Stimulated activated CD4-positive, alpha-beta T cell treated with anti-CD3 and anti-CD28 coated beads, Interleukin-4, amount 100 ng/mL, for 4 hours (primary cell): ENCODE results near the gene DHRS13.
"Not testable (repeated sequence)": the region's sequence is repeated elsewhere in the genome, so short reads cannot be mapped to it uniquely, and the experiment has no call there.

Experiments
- DNase-seq, 2 experiments: peaks; one replicate each; pipeline ENCODE4 v3.0.0-alpha.2; 2020

The DHRS13 gene

GRCh38 chr17:28901866-28902818 lies 737 bp downstream of the DHRS13 start:
- peak; percentile 38 to 56 for DNase-seq

DNA sequence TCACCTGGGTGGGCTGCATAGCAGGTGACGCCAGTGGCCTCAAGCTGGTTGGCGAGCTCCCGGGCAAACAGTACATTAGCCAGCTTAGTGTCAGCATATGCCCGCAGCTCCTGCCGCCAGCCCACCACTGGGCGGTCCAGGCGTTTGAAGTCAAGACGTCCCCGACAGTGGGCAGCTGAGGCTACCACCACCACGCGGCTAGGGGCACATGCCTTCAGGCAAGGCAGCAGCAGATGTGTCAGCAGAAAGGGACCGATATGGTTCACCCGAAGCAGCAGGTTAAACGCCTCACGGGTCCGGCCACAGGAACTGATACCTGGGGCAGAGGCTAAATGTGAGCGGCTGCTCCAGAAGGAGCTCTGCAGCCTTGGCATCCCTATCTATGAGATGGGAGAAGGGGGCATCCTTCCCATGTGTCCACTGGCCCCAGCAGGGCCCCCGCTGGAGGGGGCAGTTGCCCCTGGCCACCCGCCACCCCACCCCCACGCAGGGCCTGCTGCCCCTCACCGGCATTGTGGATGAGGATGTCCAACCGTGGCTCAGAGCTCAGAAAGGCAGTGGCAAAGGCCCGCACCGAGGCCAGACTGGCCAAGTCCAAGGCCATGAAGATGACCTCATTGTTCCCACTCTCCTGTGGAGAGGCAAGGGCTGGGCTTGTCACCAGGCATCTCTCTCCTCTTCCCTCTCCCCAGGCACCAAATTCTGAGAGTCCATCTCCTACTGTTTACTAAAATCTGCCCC lies 1.7 kb downstream of the DHRS13 start:
- no peak for DNase-seq

DNA sequence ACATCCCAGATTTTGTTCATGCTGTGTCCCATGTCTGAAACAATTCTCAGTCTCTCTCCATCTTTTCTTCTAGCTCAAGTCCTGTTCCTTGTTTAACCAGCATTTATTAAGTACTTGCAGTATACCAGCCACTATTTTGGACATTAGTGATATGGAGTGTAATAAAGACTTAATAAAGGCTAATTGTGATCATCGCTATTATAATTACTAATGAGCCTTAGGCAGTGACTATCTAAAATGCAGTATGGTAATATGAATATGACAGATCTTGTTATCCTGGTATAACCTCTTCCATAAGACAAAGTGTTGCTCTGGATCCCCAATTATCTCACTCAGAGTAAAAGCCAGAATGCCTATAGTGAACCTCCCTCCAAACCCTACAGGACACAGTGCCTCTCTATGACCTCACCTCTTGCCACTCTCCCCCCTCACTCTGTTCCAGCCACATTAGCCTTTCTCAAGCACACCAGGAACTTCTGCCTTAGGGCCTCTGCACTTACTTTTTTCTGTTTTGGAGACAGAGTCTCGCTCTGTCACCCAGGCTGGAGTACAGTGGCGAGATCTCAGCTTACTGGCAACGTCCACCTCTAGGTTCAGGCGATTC lies 3.6 kb downstream of the DHRS13 start:
- DNase-seq, result no peak

GRCh38 chr17:28898527-28898955 lies 4.3 kb downstream of the DHRS13 start:
- no peak for DNase-seq

- DNase-seq, result peak in 1 of 2 experiments; percentile 13
Measured at GRCh38 chr17:28897769-28898526, 4.9 kb downstream of the DHRS13 start.

GRCh38 chr17:28896884-28897768 lies 5.8 kb downstream of the DHRS13 start, which contains the start of gene FLOT2:
FLOT2 (minus strand) TSS chr17:28897733; CDS start chr17:28897574, 159 bp downstream.
- DNase-seq, result peak; percentile 57 to 60

DNA sequence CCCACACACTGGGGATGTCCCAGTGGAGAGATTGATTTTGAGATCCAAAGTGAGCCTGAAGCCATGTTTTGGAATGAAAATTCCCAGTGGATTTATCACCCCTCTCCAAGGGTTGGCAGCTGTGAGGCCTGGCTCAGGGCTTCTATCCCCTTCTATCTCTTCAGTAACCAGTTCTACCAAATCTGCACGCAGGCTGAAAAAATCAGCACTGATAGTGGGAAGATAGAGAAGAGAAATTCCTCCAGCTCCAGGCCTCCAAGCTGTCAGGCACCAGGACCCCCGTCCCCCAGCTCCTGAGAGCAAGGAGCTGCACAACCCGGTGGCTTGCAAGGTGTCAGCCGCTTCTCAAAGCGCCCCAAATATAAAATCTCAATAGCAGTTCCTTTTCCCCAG lies 6.4 kb downstream of the DHRS13 start:
- DNase-seq, result no peak

DNA sequence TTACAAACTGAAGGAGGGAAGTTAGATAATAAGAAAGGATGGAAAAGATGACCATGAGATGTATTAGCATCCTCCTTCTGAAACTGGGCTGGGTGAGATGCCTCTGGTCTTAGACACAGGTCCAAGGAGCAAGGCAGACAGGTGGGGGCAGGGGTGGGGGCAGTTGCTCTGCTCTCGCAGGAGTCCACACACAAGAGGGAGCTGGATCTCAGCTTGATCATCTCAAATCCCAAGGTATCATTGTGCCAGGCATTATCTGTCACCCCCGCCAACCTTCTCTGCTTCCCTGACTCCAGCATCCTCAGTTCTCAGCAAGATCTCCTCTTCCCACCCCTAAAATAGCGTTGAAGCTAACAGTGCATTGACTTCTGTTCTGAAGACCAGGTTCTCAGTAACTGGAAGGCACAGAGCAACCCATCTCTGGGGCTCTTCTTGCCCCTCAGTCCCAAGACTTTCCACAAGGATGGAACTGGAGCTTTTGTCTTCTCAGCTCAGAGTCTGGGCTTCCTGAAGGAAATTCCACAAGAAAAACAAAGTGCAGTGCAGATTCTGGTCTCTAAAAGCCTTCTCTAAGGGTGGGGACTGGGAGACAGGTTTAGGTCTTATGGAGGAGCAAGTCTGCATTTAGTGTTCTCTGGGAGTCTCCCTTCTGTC lies 7.0 kb downstream of the DHRS13 start:
- DNase-seq, result no peak

DNA sequence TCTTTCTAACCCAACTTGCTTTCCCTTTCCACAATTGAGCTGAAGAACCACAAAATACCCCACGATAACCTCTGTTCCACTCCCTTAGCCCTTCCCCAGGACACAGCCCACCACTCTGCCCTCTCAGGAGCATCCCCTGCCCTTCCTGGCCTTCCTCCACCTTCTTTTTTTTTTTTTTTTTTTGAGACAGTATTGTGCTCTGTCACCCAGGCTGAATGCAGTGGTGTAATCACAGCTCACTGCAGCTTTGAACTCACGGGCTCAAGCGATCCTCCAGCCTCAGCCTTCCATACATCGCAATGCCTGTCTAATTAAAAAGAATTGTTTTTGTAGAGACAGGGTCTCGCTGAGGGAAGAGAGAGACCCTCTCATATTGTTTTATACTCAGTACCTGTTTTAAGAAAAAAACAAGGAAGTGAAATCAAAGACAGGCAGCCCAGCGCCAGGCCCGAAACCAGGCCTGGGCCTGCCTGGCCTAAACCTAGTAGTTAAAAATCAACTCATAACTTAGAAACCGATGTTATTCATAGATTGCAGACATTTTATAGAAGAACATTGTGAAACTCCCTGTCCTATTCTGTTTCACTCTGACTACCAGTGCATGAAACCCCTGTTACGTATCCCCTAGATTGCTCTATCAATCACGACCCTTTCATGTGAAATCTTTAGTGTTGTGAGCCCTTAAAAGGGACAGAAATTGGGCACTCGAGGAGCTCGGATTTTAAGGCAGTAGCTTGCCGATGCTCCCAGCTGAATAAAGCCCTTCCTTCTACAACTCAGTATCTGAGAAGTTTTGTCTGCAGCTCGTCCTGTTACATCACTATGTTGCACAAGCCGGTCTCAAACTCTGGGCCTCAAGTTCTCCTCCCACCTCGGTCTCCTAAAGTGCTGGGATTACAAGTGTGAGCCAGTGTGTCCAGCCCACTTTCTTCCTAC lies 9.4 kb downstream of the DHRS13 start:
- not testable (repeated sequence) for DNase-seq

DNA sequence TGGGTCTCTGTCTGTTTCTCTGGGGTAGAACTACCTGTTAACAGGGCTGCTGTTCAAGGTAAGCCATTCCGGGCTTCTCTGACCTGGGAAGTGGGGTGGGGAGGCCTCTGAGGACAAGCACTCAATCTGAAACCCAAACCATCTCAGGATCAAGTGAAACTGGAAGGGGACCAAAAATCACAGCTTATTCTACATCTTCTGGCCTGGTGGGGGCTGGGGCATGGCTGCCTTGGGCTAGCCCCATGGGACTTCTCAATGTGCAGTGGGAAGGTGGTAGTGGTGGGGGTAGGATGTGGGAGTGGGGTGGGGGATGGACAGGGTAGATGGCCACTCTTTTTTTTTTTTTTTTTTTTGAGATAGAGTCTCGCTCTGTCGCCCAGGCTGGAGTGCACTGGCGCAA lies 10.9 kb downstream of the DHRS13 start:
- DNase-seq, result no peak

GRCh38 chr17:28891201-28891600 lies 11.7 kb downstream of the DHRS13 start:
- DNase-seq, result no peak

GRCh38 chr17:28889996-28890395 lies 12.9 kb downstream of the DHRS13 start:
- DNase-seq, result no peak

DNA sequence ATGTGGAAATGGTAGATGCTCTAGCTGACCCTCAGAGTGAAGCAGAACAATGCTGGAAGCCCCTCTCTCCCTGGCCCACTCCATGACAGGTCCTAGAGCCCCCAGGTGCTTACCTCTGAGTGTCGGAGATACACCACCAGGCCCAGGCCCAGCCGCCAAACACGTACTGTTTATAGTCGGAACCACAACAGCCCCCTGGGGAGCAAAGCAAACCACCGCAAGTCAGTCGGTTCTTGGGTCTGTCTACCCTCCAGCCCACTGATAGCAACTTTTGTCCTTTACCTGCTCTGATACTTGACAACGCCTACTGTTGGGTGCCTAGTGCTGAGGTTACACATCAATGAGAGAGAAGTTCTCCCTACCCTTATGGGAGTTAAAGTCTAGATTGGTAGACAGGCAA lies 14.0 kb downstream of the DHRS13 start:
- no peak for DNase-seq

DNA sequence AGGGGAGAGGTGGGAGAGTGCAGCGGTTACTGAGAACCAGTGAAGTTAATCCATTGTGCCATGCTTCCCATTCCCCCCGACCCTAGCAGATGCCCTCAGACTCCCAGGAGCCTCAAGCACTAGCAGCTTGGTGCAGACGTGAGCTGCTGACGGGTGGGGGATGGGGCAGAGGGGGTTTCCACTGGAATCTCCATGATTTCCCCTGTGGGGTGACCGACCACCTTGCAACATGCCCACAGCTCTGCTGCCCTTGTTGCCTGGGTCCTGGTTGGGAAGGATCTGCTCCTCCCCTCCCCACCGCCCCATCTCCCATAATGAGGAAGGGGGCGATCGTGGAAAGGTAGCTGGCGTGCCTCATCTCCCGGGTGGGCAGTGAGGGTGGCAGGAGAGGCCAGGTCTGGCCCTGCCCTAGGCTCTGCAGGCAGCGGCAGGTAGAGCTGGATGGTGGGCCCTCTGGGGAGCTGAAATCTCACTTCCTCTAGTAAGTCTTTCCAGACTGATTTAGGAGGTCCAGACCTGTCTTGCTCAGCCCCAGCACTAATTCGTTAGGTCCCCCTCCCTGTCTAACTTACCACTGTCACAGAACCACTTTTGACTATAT lies 14.9 kb downstream of the DHRS13 start:
- no peak for DNase-seq

DNA sequence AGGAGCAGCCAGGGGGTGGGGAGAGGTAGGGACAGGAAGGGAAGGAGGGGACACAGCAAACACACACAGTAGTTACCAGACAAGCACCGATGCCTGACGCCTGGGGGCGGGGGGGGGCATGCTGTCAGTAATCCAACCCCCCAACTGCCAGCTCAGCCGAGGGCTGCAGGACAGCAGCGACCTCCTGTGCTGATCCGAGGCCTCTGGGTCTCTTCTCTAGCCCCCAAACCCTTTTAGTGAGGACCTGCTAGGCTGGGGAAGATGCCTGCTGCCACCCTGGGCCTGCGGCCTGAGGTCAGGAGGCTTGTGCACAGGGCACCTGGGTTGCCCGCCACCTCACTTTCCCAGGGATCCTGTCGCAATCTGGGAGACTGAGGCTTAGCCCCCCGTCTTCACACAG lies 16.9 kb downstream of the DHRS13 start:
- DNase-seq, result no peak

DNA sequence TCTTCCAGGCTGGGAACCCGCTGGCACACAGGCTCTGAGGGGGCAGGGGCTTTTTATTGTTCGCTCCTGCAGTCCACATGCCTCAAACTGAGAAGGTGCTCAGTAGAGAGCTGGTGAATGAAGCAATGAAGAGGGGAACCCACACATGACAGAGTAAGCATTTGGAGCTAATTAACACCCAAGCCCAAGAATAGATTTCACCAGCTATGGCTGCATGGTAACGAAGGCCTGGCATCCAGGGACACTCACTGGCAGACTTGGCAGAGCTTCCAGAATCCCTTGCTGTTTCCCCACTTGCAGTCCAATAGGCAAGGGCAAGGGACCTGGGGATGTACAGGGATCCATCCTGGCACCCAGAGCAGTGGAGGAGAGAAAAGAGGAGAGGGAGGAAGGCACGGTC lies 17.5 kb downstream of the DHRS13 start:
- no peak for DNase-seq

- no peak for DNase-seq
Measured at GRCh38 chr17:28883967-28884702, 18.7 kb downstream of the DHRS13 start.

DNA sequence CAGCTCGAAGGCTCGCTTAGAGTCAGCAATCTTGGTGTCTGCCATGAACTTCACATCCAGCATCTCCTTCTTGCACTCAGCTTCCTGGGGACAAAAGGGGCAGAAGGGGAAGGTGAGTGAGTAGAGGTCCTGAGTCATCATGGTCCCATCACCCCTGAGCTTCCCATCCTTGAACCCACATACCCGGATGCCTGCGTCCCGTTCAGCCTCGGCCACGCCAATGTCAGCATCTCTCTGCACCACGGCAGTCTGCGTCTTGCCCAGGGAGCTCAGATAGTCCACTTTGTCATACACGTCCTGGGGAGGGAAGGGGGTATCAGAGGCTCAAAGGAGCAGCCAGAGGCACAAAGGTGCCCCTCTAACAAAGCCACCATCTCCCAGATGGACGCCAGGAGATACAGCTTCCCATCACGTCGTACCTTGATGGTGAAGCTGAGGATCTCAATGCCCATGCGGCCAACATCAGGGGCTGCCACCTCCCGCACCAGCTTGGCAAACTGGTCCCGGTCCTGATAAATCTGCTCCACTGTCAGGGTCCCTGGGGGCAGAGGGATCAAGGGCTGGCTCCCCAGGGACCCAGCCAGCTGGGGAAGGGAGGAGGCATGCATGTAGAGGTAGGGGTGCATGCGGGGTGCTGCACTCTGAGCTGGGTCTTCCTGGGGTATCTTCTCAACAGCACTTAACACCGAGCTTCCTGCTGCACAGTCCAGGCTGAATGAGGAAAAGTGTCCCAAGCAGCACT lies 20.6 kb downstream of the DHRS13 start:
- no peak for DNase-seq
